HTR-8/SVneo (cell line): ENCODE data around the gene TYROBP.
"Not testable (repeated sequence)": the region's sequence is repeated elsewhere in the genome, so short reads cannot be mapped to it uniquely, and the experiment has no call there.

ENCODE experiments used
- DNase-seq: peaks from one replicate; pipeline ENCODE4 v3.0.0; 2011; ENCODE audit warnings: low spot score, mixed read lengths; ENCODE audit not compliant: insufficient read length
- FAIRE-seq: peaks from 2 replicates; lab custom pipeline; 2011; peaks lifted over from hg19 to GRCh38; lab: Jason Lieb, UNC

Gene TYROBP

GRCh38 chr19:35879068-35879467 lies 29.0 kb downstream of the TYROBP start:
- no peak for DNase-seq
- no peak for FAIRE-seq

- FAIRE-seq, result no peak
- DNase-seq, result no peak
Observed at GRCh38 chr19:35874392-35874930, 33.6 kb downstream of the TYROBP start.

- FAIRE-seq (no peak), DNase-seq (no peak)
Observed at GRCh38 chr19:35872180-35872579, 35.9 kb downstream of the TYROBP start.

GRCh38 chr19:35871611-35872010 lies 36.5 kb downstream of the TYROBP start:
- FAIRE-seq, result no peak
- DNase-seq, result no peak

GRCh38 chr19:35870798-35871197 lies 37.3 kb downstream of the TYROBP start:
- DNase-seq (no peak), FAIRE-seq (no peak)

GRCh38 chr19:35870124-35870736 lies 37.9 kb downstream of the TYROBP start:
- peak; percentile 46 for DNase-seq
- FAIRE-seq, result not testable (repeated sequence)

GRCh38 chr19:35869327-35870123 lies 38.6 kb downstream of the TYROBP start:
- FAIRE-seq (peak; percentile 72), DNase-seq (peak; percentile 67)

- no peak for DNase-seq
- no peak for FAIRE-seq
Observed at GRCh38 chr19:35868823-35869326, 39.2 kb downstream of the TYROBP start.

GRCh38 chr19:35868172-35868822 lies 39.8 kb downstream of the TYROBP start, which contains the start of gene APLP1:
Gene APLP1 (plus strand): TSS chr19:35868574. CDS start chr19:35868637, 63 bp downstream.
- FAIRE-seq, result peak; percentile 67
- peak; percentile 67 for DNase-seq

- no peak for DNase-seq
- FAIRE-seq, result no peak
Observed at GRCh38 chr19:35863018-35863417, 45.1 kb downstream of the TYROBP start.

- DNase-seq, result no peak
Observed at GRCh38 chr19:35862528-35862927, 45.6 kb downstream of the TYROBP start.

GRCh38 chr19:35861640-35862160 lies 46.4 kb downstream of the TYROBP start:
- FAIRE-seq (no peak), DNase-seq (no peak)

More at GRCh38 chr19:35862528-35862927, 45.6 kb downstream of the TYROBP start:
- no peak for FAIRE-seq

GRCh38 chr19:35860818-35861639 lies 47.1 kb downstream of the TYROBP start:
- no peak for FAIRE-seq

GRCh38 chr19:35860436-35860817 lies 47.7 kb downstream of the TYROBP start:
- DNase-seq (no peak), FAIRE-seq (peak; percentile 38)

More at GRCh38 chr19:35860818-35861639, 47.1 kb downstream of the TYROBP start:
- no peak for DNase-seq

GRCh38 chr19:35859414-35859813 lies 48.7 kb downstream of the TYROBP start:
- DNase-seq (no peak), FAIRE-seq (no peak)

GRCh38 chr19:35858311-35858710 lies 49.8 kb downstream of the TYROBP start:
- DNase-seq (no peak), FAIRE-seq (no peak)

- no peak for FAIRE-seq
- peak; percentile 48 for DNase-seq
Observed at GRCh38 chr19:35856546-35857149, 51.4 kb downstream of the TYROBP start, which contains the start of gene KIRREL2. Gene KIRREL2 (plus strand): TSS chr19:35856911. CDS start chr19:35857120, 209 bp downstream.
